Measurements from ENCODE around the gene RAD51B.

Gene RAD51B

GRCh38 chr14:68656452-68656851, 836.9 kb downstream of the RAD51B start:
- no peak overlapping the region for H3K4me3 ChIP-seq (ENCODE audit: control insufficient read depth, low read depth, low read length)
- no peak for DNase-seq (ENCODE audit: low read depth)
- TF ChIP-seq CTCF (conservative IDR thresholded peaks at IDR 0.05; ENCODE audit: control insufficient read depth, insufficient read depth, low read depth, low read length) = no peak

GRCh38 chr14:68657300-68658028, 837.9 kb downstream of the RAD51B start:
- no peak overlapping the region for H3K4me3 ChIP-seq (ENCODE audit: control insufficient read depth, low read depth, low read length)
- TF ChIP-seq CTCF (conservative IDR thresholded peaks at IDR 0.05; ENCODE audit: control insufficient read depth, insufficient read depth, low read depth, low read length) = no peak
- DNase-seq (ENCODE audit: low read depth) = no peak

- DNase-seq (ENCODE audit: low read depth) = no peak
- TF ChIP-seq CTCF (conservative IDR thresholded peaks at IDR 0.05; ENCODE audit: control insufficient read depth, insufficient read depth, low read depth, low read length) = no peak
- H3K4me3 ChIP-seq (ENCODE audit: control insufficient read depth, low read depth, low read length) = no peak overlapping the region
Observed at GRCh38 chr14:68658029-68658509, 838.5 kb downstream of the RAD51B start.

- H3K4me3 ChIP-seq (ENCODE audit: control insufficient read depth, low read depth, low read length) = no peak overlapping the region
- no peak for TF ChIP-seq CTCF (conservative IDR thresholded peaks at IDR 0.05; ENCODE audit: control insufficient read depth, insufficient read depth, low read depth, low read length)
Observed at GRCh38 chr14:68658943-68659931, 839.7 kb downstream of the RAD51B start.

GRCh38 chr14:68660495-68660894, 840.9 kb downstream of the RAD51B start:
- no peak for TF ChIP-seq CTCF (conservative IDR thresholded peaks at IDR 0.05; ENCODE audit: control insufficient read depth, insufficient read depth, low read depth, low read length)
- H3K4me3 ChIP-seq (ENCODE audit: control insufficient read depth, low read depth, low read length) = no peak overlapping the region
- DNase-seq (ENCODE audit: low read depth) = no peak

More at GRCh38 chr14:68658943-68659931, 839.7 kb downstream of the RAD51B start:
- peak; percentile 51 for DNase-seq (ENCODE audit: low read depth)

All from fibroblast of mammary gland (primary cell).